GM12891 (cell line): ENCODE data around the gene MYADM.

Experiments used
- DNase-seq: peaks from one replicate; pipeline ENCODE4 v3.0.0; 2011; ENCODE audit warnings: low spot score; ENCODE audit not compliant: insufficient read length
- FAIRE-seq: peaks from 2 replicates; lab custom pipeline; 2011; peaks lifted over from hg19 to GRCh38; lab: Jason Lieb, UNC
- PAX5 ChIP-seq: IDR thresholded peaks from 2 replicates; pipeline ENCODE4 v1.6.1; 2011; ENCODE audit warnings: low read length, moderate library complexity, mild to moderate bottlenecking; ENCODE audit not compliant: insufficient read depth, severe bottlenecking
- POLR2A ChIP-seq: IDR thresholded peaks from 2 replicates; pipeline ENCODE4 v1.6.1; 2011; ENCODE audit warnings: low read depth, low read length, control low read depth
- POLR2AphosphoS5 ChIP-seq: IDR thresholded peaks from 2 replicates; pipeline ENCODE4 v1.6.1; 2011; ENCODE audit warnings: low read depth, low read length, control low read depth
- POU2F2 ChIP-seq: IDR thresholded peaks from 2 replicates; pipeline ENCODE4 v1.6.1; 2011; ENCODE audit warnings: low read depth, mild to moderate bottlenecking, control low read depth, low read length, moderate library complexity
- SPI1 ChIP-seq: IDR thresholded peaks from 2 replicates; pipeline ENCODE4 v1.6.1; 2011; ENCODE audit warnings: low read depth, low read length, control low read depth
- TAF1 ChIP-seq: IDR thresholded peaks from 2 replicates; pipeline ENCODE4 v1.6.1; 2011; ENCODE audit warnings: low read depth, low read length, control low read depth

Gene MYADM

DNA sequence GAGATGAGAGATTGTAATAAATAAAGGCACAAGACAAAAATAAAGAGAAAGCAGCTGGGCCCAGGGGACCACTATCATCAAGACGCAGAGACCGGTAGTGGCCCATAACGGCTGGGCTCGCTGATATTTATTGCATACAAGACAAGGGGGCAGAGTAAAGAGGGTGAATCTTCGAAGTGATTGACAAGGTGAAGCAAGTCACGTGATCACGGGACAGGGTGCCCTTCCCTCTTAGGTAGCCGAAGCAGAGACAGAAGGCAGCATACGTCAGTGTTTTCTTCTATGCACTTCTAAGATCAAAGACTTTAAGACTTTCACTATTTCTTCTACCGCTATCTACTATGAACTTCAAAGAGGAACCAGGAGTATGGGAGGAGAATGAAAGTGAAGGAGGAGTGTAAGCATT is 9.7 kb downstream of the MYADM start:
- DNase-seq (no peak), FAIRE-seq (no peak)

DNA sequence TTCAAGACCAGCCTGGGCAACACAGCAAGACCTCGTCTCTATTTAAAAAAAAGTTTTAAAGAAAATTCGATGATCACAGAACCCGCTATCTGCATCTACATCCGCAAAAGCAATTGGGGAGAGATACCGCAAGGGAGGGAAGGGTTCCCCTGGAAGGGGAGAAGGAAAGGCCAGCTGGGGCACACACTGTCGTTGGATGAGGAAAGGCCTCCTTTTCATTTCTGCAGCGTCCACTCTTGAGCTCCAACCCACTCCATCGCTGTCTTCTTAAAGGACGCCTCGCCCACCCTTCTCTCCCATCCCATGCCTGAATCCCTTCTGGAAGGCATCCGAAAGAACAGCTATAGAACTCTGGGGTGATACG is 11.1 kb downstream of the MYADM start:
- no peak for DNase-seq
- FAIRE-seq = no peak
- no peak for TF ChIP-seq POU2F2
- no peak for TF ChIP-seq SPI1
- no peak for TF ChIP-seq POLR2A
- no peak for TF ChIP-seq POLR2AphosphoS5

More for the DNA sequence above, 9.7 kb downstream of the MYADM start:
- TF ChIP-seq POLR2AphosphoS5 (no peak), TAF1 (no peak), PAX5 (no peak), SPI1 (no peak)

DNA sequence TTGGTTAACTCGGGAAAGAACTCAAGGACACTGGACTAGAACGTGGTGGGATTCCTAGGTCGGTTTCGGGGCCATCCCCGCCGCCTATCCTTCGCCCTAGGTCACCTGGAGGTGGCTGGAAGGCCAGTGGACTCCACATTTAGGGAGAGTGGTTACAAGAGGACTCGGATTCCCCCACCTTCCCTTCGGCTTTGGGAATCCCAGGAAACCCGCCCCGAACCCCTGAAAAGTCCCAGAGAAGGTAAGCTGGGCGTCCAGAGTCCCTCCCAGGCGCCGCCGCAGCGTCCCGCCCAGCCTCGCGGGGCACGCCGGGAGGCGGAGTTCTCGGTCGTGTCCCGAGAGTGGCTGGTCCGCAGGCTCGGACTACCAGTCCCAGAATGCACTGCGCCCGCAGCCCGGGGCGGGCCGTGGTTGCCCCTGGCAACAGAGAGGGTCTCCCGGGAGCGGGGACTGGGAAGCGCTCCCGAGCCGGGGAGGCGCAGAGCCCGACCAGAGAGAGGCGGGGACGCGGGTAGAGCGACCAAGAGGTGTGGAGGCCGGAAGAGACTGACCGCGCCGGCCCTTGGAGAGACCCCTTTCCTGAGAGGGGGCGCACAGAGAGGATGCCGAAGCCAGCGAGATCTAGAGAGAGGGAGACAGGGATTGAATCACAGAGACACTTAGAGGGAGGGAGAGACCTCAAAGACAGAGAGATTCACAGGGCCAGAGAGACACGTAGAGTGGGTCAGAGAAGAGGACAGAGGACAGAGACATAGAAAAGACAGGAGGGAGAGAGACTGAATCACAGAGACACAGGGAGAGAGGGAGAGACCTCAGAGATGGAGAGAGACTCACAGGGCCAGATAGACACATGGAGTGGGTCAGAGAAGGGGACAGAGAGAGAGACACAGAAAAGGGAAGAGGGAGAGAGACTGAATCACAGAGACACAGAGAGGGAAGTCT is 11.7 kb downstream of the MYADM start:
- DNase-seq (no peak), FAIRE-seq (no peak)
- TF ChIP-seq SPI1 = no peak
- no peak for TF ChIP-seq POLR2AphosphoS5
- no peak for TF ChIP-seq TAF1
- no peak for TF ChIP-seq PAX5

DNA sequence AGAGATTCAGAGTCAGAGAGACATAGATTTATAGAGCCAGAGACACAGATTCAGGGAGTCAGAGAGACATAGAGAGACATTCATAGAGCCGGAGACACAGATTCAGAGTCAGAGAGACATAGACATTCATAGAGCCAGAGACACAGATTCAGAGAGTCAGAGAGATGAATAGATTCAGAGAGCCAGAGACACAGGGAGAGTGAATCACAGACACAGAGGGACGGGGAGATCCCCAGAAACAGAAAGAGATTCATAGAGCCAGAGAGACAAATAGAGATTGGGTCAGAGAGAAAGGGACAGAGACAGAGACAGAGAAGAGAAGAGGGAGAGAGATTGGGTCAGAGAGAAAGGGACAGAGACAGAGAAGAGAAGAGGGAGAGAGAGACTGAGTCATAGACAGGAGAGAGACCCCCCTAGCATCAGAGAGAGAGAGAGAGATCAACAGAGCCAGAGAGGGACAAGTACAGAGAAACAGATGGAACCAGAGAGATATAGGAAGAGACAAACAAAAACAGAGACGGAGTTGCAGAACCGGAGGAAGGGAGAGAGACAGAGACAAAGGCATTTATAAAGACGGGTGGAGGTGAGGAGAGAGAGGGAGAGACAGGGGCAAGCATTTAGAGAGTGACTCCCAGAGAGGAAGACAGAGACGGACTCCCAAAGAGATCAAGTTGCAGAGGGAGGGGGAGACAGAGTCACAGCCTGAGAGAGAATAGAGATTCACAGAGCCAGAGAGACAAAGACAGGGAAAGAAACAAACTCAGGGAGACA is 13.2 kb downstream of the MYADM start:
- TF ChIP-seq PAX5 (no peak), POLR2A (no peak), POLR2AphosphoS5 (no peak), SPI1 (no peak), TAF1 (no peak), POU2F2 (no peak)
- FAIRE-seq (no peak), DNase-seq (no peak)

DNA sequence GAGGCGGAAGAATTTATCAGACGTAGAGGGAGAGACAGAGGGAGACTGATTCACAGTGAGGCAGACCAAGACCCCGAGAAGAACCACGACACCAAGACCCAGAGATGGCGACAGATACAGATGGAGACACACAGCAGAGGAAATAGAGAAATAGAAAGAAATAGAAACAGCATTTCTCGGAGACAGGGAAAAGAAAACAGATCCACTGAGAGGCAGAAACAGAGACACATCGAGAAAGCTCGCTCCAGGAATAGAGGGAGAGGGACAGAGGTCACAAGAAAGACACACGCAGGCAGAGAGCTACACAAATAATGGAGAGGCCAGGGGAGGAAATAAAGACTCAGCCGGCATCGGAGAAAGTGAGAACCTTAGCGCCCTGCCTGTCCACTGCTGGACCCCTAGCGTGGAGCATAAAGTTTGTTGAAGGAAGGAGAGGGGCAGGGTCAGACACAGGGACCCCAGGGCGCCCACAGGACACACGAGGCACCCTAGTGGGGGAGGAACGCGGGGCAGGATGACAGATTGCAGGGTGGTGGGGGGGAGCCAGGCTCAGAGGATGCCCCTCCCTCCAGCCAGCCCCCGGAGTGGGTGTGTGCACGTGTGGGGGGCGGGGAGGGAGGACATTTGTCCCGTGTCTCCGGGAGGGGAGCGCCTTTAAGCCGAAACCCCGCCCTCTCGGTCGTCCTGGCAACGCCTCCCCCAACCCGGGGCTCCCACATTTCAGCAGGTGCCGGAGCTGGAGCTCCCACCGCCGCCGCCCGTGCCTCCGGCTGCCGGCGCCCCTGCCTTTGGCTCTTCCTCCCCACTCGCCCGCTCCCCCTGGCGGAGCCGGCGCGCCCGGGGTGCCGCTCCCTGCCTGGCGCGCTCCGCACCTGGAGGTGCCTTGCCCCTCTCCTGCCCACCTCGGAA is 14.1 kb downstream of the MYADM start, which contains the start of gene PRKCG:
TSS of gene PRKCG (plus strand) at position 716 of the 909 bp plus-strand sequence. CDS start 298 bp downstream, outside the sequence.
- FAIRE-seq = no peak
- DNase-seq = no peak
- TF ChIP-seq POU2F2 (no peak), POLR2AphosphoS5 (no peak), SPI1 (no peak), PAX5 (no peak), TAF1 (no peak), POLR2A (no peak)

DNA sequence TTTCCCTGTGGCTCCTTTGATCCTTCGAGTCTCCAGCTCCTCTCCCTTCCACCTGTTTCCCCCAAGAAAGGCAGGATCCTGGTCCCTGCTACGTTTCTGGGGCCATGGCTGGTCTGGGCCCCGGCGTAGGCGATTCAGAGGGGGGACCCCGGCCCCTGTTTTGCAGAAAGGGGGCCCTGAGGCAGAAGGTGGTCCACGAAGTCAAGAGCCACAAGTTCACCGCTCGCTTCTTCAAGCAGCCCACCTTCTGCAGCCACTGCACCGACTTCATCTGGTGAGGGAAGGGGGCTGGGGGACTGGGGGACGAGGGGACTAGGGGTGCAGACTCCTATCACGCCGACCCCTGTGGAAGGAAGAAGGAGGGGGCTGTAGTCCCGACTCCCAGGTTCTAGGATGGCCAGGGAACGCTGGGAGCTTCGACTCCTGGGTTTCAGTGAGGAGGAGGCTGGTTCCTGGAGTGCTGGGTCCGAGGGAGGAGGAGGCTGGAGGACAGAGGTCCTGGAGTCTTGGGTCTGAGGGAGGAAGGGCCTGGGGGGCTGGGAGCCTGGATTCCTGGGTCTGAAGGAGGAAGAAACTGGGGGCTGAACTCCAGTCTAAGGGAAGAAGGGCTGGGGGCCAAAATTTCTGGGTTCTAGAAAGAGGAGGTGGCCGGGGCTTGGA is 14.8 kb downstream of the MYADM start:
- FAIRE-seq (no peak), DNase-seq (no peak)

DNA sequence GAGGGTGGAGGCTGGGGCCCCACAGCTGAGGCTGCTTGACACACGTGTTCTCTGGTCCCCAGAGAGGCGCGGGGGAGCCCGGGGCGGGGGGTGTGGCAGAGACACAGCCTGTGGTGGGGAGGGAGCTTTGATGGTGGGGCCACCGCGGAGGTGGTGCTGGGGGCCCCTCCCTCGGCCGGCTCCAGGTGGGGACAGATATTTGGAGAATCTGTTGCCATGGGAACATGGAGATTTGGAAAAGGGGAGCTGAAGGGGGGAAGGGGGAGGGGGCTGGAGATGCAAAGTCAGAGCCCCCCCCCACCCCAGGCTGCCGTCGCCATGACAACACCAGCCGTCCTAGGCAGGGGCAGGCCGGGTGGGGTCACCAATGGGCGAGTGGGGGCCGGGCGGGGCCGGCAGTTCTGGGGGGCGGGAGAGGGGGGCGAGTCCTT is 15.6 kb downstream of the MYADM start:
- no peak for FAIRE-seq
- no peak for TF ChIP-seq POLR2AphosphoS5
- TF ChIP-seq PAX5 = no peak
- no peak for TF ChIP-seq TAF1
- TF ChIP-seq SPI1 = no peak
- TF ChIP-seq POU2F2 = no peak
- TF ChIP-seq POLR2A = no peak

More for the DNA sequence above, 14.8 kb downstream of the MYADM start:
- TF ChIP-seq SPI1 = no peak
- TF ChIP-seq POLR2AphosphoS5 = no peak
- TF ChIP-seq POLR2A = no peak
- TF ChIP-seq PAX5 = no peak
- no peak for TF ChIP-seq POU2F2

DNA sequence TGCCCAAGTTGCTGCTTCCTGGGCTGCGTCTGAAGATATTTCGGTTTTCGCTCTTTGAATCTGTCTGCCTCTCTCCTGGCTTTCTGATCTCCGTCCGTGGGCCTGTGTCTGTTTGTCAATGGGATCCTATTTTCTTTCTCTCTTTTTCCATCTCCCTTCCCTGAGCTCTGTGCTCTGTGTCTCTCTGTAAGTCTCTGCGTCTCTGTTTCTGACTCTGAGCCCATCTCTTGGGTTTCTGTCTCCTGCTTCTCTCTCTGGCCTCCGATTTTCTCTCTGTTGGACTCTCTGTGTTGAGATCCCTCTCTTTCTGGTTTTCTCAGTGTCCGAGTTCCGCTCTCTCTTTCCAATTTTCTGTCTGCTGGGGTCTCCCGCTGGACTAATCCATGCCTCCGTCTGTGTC is 16.1 kb downstream of the MYADM start:
- no peak for DNase-seq
- no peak for FAIRE-seq
- no peak for TF ChIP-seq POLR2AphosphoS5
- no peak for TF ChIP-seq SPI1
- TF ChIP-seq TAF1 = no peak
- no peak for TF ChIP-seq POLR2A
- no peak for TF ChIP-seq POU2F2
- no peak for TF ChIP-seq PAX5

More for the DNA sequence above, 15.6 kb downstream of the MYADM start:
- no peak for DNase-seq

DNA sequence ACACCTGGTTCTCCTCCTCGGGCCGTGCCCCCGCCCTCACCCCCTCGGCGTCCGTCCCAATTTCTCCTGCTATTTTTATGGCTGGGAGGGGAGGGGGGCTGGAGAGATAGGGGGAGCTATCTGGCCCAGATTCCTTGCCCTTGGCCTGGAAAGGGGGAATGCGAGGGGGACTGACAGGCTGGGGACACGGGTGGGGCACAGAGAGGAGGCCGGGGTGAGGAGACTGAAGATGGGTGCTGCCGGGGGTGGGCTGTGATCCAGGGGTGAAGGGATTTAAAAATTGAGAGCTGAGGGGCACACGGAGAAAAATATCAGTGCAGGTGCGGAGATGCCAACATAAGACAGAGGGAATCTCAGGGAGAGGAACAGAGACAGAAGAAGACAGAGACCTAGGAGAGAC is 16.6 kb downstream of the MYADM start:
- DNase-seq (no peak), FAIRE-seq (no peak)
- TF ChIP-seq POLR2AphosphoS5 = no peak
- no peak for TF ChIP-seq POLR2A
- TF ChIP-seq PAX5 = no peak
- no peak for TF ChIP-seq SPI1
- no peak for TF ChIP-seq TAF1
- no peak for TF ChIP-seq POU2F2
